Endothelial cell of umbilical vein (primary cell): ENCODE results near the gene C4orf33. TPM values are rescaled to one million over a fixed set of nuclear protein-coding genes. Genes with fewer than 3 reads are reported as not detected.

Source experiments
- BruUV-seq: library from RNA; stranded (reverse); fragments of 400-500 nt; replicated peaks from 2 replicates; lab custom pipeline; 2021; lab: Mats Ljungman, UMichigan
- CTCF ChIA-PET: fragments of 300-600, 350-600 bp; sonication (Branson Sonifier 250); formaldehyde crosslinking; loops from one replicate; lab custom pipeline; 2021; ENCODE audit warnings: antibody characterized with exemption, inconsistent platforms; lab: Charles Lee
- POLR2A ChIA-PET: fragments of 300-600, 350-600 bp; sonication (Branson Sonifier 250); formaldehyde crosslinking; loops from one replicate; lab custom pipeline; 2021; ENCODE audit warnings: antibody characterized with exemption, inconsistent platforms; lab: Charles Lee
- DNase-seq: peaks from one replicate; pipeline ENCODE4 v3.0.0-alpha.2; 2011; ENCODE audit warnings: low read depth, low spot score
- FAIRE-seq: peaks from 2 replicates; lab custom pipeline; 2011; peaks lifted over from hg19 to GRCh38; lab: Jason Lieb, UNC
- H2AFZ ChIP-seq: 2 replicates; pipeline ENCODE4 v1.6.0; 2012; ENCODE audit warnings: low read depth, low read length, control low read depth, inconsistent platforms
- H3K27ac ChIP-seq: 2 replicates; pipeline ENCODE4 v1.5.1; 2011; ENCODE audit warnings: low read depth, mild to moderate bottlenecking, control low read depth, low read length, moderate library complexity; ENCODE audit not compliant: insufficient read depth
- H3K27me3 ChIP-seq, 2 experiments: 2 replicates each; pipeline versions ENCODE4 v1.6.0 to v1.6.1; 2011; ENCODE audit warnings: low read length in 2 of 2, mixed read lengths in 1 of 2; ENCODE audit not compliant: control insufficient read depth in 2 of 2, insufficient read depth in 2 of 2
- H3K36me3 ChIP-seq, 2 experiments: 2 replicates in 1 of 2; 3 replicates in 1 of 2; pipeline ENCODE4 v1.5.1; 2011; ENCODE audit warnings: low read length in 2 of 2, mild to moderate bottlenecking in 1 of 2, moderate library complexity in 1 of 2; ENCODE audit not compliant: control insufficient read depth in 2 of 2, insufficient read depth in 2 of 2; ENCODE audit errors: extremely low read depth in 1 of 2
- H3K4me1 ChIP-seq: 3 replicates; pipeline ENCODE4 v1.5.1; 2011; ENCODE audit warnings: mild to moderate bottlenecking, low read length; ENCODE audit not compliant: control insufficient read depth, insufficient read depth; ENCODE audit errors: extremely low read depth
- H3K4me2 ChIP-seq: 2 replicates; pipeline ENCODE4 v1.6.1; 2011; ENCODE audit warnings: low read length, control low read depth, mixed read lengths; ENCODE audit not compliant: insufficient read depth
- H3K4me3 ChIP-seq, 3 experiments: fragments of 200-600 bp in 1 of 3; sonication (generic), shearing (Covaris generic) in 1 of 3; replicated peaks in 1 of 3; 2 replicates each; pipeline ENCODE4 v1.5.1; 2011 to 2016; ENCODE audit warnings: control low read depth in 3 of 3, low read length in 3 of 3, mild to moderate bottlenecking in 2 of 3, inconsistent platforms in 1 of 3, low read depth in 1 of 3, moderate library complexity in 1 of 3; ENCODE audit not compliant: insufficient read depth in 1 of 3
- H3K79me2 ChIP-seq: 2 replicates; pipeline ENCODE4 v1.6.0; 2012; ENCODE audit warnings: low read length, inconsistent platforms; ENCODE audit not compliant: control insufficient read depth, insufficient read depth
- H3K9ac ChIP-seq: replicated peaks from 2 replicates; pipeline ENCODE3; 2011; ENCODE audit warnings: low read length, control low read depth; ENCODE audit not compliant: insufficient read depth; ENCODE audit errors: extremely low read depth
- H3K9me1 ChIP-seq: replicated peaks from 3 replicates; pipeline ENCODE4 v1.6.0; 2011; ENCODE audit warnings: mild to moderate bottlenecking, low read length; ENCODE audit not compliant: control insufficient read depth, insufficient read depth; ENCODE audit errors: extremely low read depth
- H3K9me3 ChIP-seq: replicated peaks from 2 replicates; pipeline ENCODE4 v1.5.1; 2012; ENCODE audit warnings: low read length, inconsistent platforms; ENCODE audit not compliant: control insufficient read depth, insufficient read depth
- H4K20me1 ChIP-seq: replicated peaks from 2 replicates; pipeline ENCODE3; 2011; ENCODE audit warnings: mild to moderate bottlenecking, low read length; ENCODE audit not compliant: control insufficient read depth, insufficient read depth; ENCODE audit errors: extremely low read depth
- CTCF ChIP-seq, 2 donors: IDR thresholded peaks; 1 replicate in 1 of 2; 2 replicates in 1 of 2; pipeline ENCODE4 v1.5.1; 2011; ENCODE audit warnings: low read length in 2 of 2, mild to moderate bottlenecking in 2 of 2, moderate library complexity in 2 of 2, control low read depth in 1 of 2, inconsistent platforms in 1 of 2, low read depth in 1 of 2; ENCODE audit not compliant: insufficient read depth in 1 of 2; ENCODE audit errors: extremely low read depth in 1 of 2
- EZH2 ChIP-seq: IDR thresholded peaks from 2 replicates; pipeline ENCODE4 v1.6.1; 2012; ENCODE audit warnings: borderline replicate concordance, low read depth, mild to moderate bottlenecking, moderate library complexity, low read length, inconsistent platforms; ENCODE audit not compliant: severe bottlenecking
- FOS ChIP-seq: IDR thresholded peaks from 2 replicates; pipeline ENCODE4 v1.6.1; 2011; ENCODE audit warnings: mild to moderate bottlenecking, low read length, moderate library complexity, borderline replicate concordance; ENCODE audit not compliant: insufficient read depth
- GATA2 ChIP-seq: IDR thresholded peaks from 2 replicates; pipeline ENCODE4 v1.7.0; 2011; ENCODE audit warnings: low read depth, mild to moderate bottlenecking, moderate library complexity, mixed read lengths, low read length; ENCODE audit not compliant: insufficient read length, insufficient read depth
- JUN ChIP-seq: IDR thresholded peaks from 2 replicates; pipeline ENCODE4 v1.6.1; 2011; ENCODE audit warnings: borderline replicate concordance, low read depth; ENCODE audit not compliant: insufficient read length, insufficient read depth
- MAX ChIP-seq: IDR thresholded peaks from 2 replicates; pipeline ENCODE4 v1.6.1; 2011; ENCODE audit not compliant: insufficient read depth, insufficient read length
- MYC ChIP-seq: IDR thresholded peaks from one replicate; pipeline ENCODE4 v1.6.1; 2011; ENCODE audit warnings: mild to moderate bottlenecking, low read depth, low read length
- POLR2A ChIP-seq: IDR thresholded peaks from 2 replicates; pipeline ENCODE4 v1.6.1; 2012; ENCODE audit warnings: low read depth, mild to moderate bottlenecking, control low read depth, low read length
- POLR2AphosphoS5 ChIP-seq: IDR thresholded peaks from 2 replicates; pipeline ENCODE4 v1.6.1; 2012; ENCODE audit warnings: low read depth, mild to moderate bottlenecking, control low read depth, low read length, moderate library complexity; ENCODE audit not compliant: insufficient read depth
- dilution Hi-C: fragments of 300-500 bp; cut with MboI; formaldehyde crosslinking; loops from one replicate; pipeline ENCODE4 v1.15.0; 2019; ENCODE audit warnings: low sequenced_read_pairs; ENCODE audit not compliant: extremely low pct_ligation_motif_present
- intact Hi-C: fragments of 100-400 bp; cut with micrococcal nuclease; formaldehyde crosslinking; loops from one replicate; pipeline ENCODE4 v1.10.0; 2022
- polyA plus RNA-seq, 4 experiments: library from polyadenylated mRNA; depleted of rRNA in 3 of 4; stranded (reverse) in 3 of 4; unstranded in 1 of 4; fragments of >200 nt; gene quantifications; 2 replicates each; pipeline versions ENCODE4 v1.2.1 to v1.2.3, GENCODE V29; 2011 to 2012; ENCODE audit warnings: missing spikeins in 1 of 4
- total RNA-seq: library from RNA; stranded (reverse); gene quantifications from 2 replicates; pipeline ENCODE4 v1.2.3, GENCODE V29; 2021

The C4orf33 gene
- total and polyA plus RNA-seq, 2 donors (not counting 3 experiments of a cell fraction or from before 2014, with no cell fraction given) = 2.6 to 9.4 TPM

GRCh38 chr4:129082302-129082701 lies 13.7 kb upstream of the C4orf33 start:
- H3K9ac ChIP-seq = no peak overlapping the region
- peaks cover 58% of the 10 kb centered on the region for H3K79me2 ChIP-seq
- H3K4me1 ChIP-seq = no peaks in the 10 kb centered on the region
- no TSS peak for BruUV-seq
- H3K9me3 ChIP-seq = no peaks in the 10 kb centered on the region
- no peak for TF ChIP-seq POLR2A
- TF ChIP-seq MYC = no peak
- TF ChIP-seq MAX = no peak
- TF ChIP-seq FOS = no peak
- TF ChIP-seq EZH2 = no peak
- no peak for TF ChIP-seq POLR2AphosphoS5
- TF ChIP-seq JUN = no peak
- no peak for TF ChIP-seq GATA2
- TF ChIP-seq CTCF (IDR thresholded peaks at IDR 0.05; ENCODE audit: extremely low read depth in 1 of 2, insufficient read depth in 1 of 2, low read depth in 1 of 2, low read length in 2 of 2) = no peak
- H2AFZ ChIP-seq = no peak overlapping the region
- intact Hi-C loops (no loop called here), dilution Hi-C loops (no loop called here)
- CTCF ChIA-PET = interaction anchor here (1.7 kb wide), 1 partner anchor 12 kb away, joined by 5 read pairs; the partner anchor contains the start of gene SCLT1
- no peak overlapping the region for H3K27ac ChIP-seq
- DNase-seq (no peak), FAIRE-seq (no peak)
- H3K4me3 ChIP-seq = no peak overlapping the region
- POLR2A ChIA-PET = no interaction called here
- H3K4me2 ChIP-seq = no peak overlapping the region
- H4K20me1 ChIP-seq = no peaks in the 10 kb centered on the region
- peaks cover 0 to 2% of the 10 kb centered on the region in 2 experiments for H3K36me3 ChIP-seq
- no peaks in the 10 kb centered on the region for H3K9me1 ChIP-seq
- no peaks in the 10 kb centered on the region for H3K27me3 ChIP-seq
